ENCODE measurements around the gene WFIKKN1. TPM values are rescaled to one million over a fixed set of nuclear protein-coding genes. Genes with fewer than 3 reads are reported as not detected.

Gene WFIKKN1
- total RNA-seq, 1 experiment from 2014 or later: not detected

- peaks cover 13% of the 10 kb centered on the region for H3K4me1 ChIP-seq (ENCODE audit: low read length)
- H3K9me2 ChIP-seq (replicated peaks; ENCODE audit: insufficient read depth, low read length): no peaks in the 10 kb centered on the region
- H3K79me2 ChIP-seq (ENCODE audit: low read length): 0 out of 2 replicates have a peak, but pooled peaks cover 3% of the 10 kb centered on the region
These were observed 28.1 kb downstream of the WFIKKN1 start for GRCh38 chr16:658679-659571.

DNA sequence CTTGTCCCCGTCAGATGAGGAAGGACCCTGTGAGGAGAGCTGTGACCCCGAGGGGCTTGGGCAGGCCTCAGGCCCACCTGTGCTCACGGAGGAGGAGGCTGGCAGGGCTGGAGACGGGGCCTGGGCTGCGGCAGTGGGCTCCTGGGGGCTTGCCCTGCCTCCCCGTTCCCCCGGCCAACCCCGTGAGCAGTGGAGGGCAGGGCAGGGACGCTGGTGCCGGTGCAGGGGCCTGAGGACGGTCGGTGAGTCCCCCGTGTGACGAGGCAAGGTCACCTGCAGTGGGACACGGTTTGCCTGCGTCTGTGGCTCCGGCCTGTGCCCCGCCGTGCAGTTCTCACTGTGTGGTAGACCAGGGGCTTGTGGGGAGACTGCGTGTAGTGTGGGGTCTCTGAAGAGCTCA, 28.8 kb downstream of the WFIKKN1 start:
- no peak overlapping the region for H2AFZ ChIP-seq (ENCODE audit: low read length)
- no peak overlapping the region for H3K4me2 ChIP-seq (ENCODE audit: low read depth, low read length, poor library complexity, severe bottlenecking)
- no peaks in the 10 kb centered on the region for H4K20me1 ChIP-seq (ENCODE audit: insufficient read depth, low read depth, low read length)
- H3K79me2 ChIP-seq (ENCODE audit: low read length): 0 out of 2 replicates have a peak, but pooled peaks cover 3% of the 10 kb centered on the region
- H3K9me2 ChIP-seq (replicated peaks; ENCODE audit: insufficient read depth, low read length): no peaks in the 10 kb centered on the region
- DNase-seq: no peak
- no peaks in the 10 kb centered on the region; the same call in 1 of the 2 replicates for H3K36me3 ChIP-seq (ENCODE audit: insufficient read depth, low read length)
- H3K4me1 ChIP-seq (ENCODE audit: low read length): peaks cover 13% of the 10 kb centered on the region
- H3K27me3 ChIP-seq (ENCODE audit: low read length): no peaks in the 10 kb centered on the region
- H3K9me3 ChIP-seq (ENCODE audit: low read length): no peaks in the 10 kb centered on the region
- H3K9ac ChIP-seq (ENCODE audit: low read length): no peak overlapping the region
- H3K4me3 ChIP-seq (ENCODE audit: low read length): no peak overlapping the region
- no peak overlapping the region for H3K27ac ChIP-seq (ENCODE audit: low read length)

More at GRCh38 chr16:658679-659571, 28.1 kb downstream of the WFIKKN1 start:
- Histone ChIP-seq H3K4me3 (ENCODE audit: low read length) (no peak overlapping the region), H3K36me3 (ENCODE audit: insufficient read depth, low read length) (no peaks in the 10 kb centered on the region; the same call in 1 of the 2 replicates), H3K9me3 (ENCODE audit: low read length) (no peaks in the 10 kb centered on the region), H3K4me2 (ENCODE audit: low read depth, low read length, poor library complexity, severe bottlenecking) (no peak overlapping the region), H3K9ac (ENCODE audit: low read length) (no peak overlapping the region), H3K27ac (ENCODE audit: low read length) (no peak overlapping the region), H3K27me3 (ENCODE audit: low read length) (no peaks in the 10 kb centered on the region), H2AFZ (ENCODE audit: low read length) (no peak overlapping the region), H4K20me1 (ENCODE audit: insufficient read depth, low read depth, low read length) (no peaks in the 10 kb centered on the region)
- peak; percentile 37 for DNase-seq

GRCh38 chr16:660132-660458, 29.3 kb downstream of the WFIKKN1 start:
- DNase-seq: no peak
- H3K27ac ChIP-seq (ENCODE audit: low read length): peak overlapping the region; percentile 22
- no peaks in the 10 kb centered on the region; the same call in 1 of the 2 replicates for H3K36me3 ChIP-seq (ENCODE audit: insufficient read depth, low read length)
- 0 out of 2 replicates have a peak, but pooled peaks cover 3% of the 10 kb centered on the region for H3K79me2 ChIP-seq (ENCODE audit: low read length)
- H3K4me3 ChIP-seq (ENCODE audit: low read length): no peak overlapping the region
- H3K27me3 ChIP-seq (ENCODE audit: low read length): no peaks in the 10 kb centered on the region
- no peaks in the 10 kb centered on the region for H4K20me1 ChIP-seq (ENCODE audit: insufficient read depth, low read depth, low read length)
- H3K9me3 ChIP-seq (ENCODE audit: low read length): no peaks in the 10 kb centered on the region
- H3K4me1 ChIP-seq (ENCODE audit: low read length): peaks cover 13% of the 10 kb centered on the region
- H2AFZ ChIP-seq (ENCODE audit: low read length): no peak overlapping the region
- H3K9me2 ChIP-seq (replicated peaks; ENCODE audit: insufficient read depth, low read length): no peaks in the 10 kb centered on the region
- peak overlapping the region; percentile 40 for H3K4me2 ChIP-seq (ENCODE audit: low read depth, low read length, poor library complexity, severe bottlenecking)
- H3K9ac ChIP-seq (ENCODE audit: low read length): peak overlapping the region; percentile 37

- DNase-seq: peak; percentile 95
- no peaks in the 10 kb centered on the region; the same call in 1 of the 2 replicates for H3K36me3 ChIP-seq (ENCODE audit: insufficient read depth, low read length)
- peaks cover 13% of the 10 kb centered on the region for H3K4me1 ChIP-seq (ENCODE audit: low read length)
- no peaks in the 10 kb centered on the region for H3K9me2 ChIP-seq (replicated peaks; ENCODE audit: insufficient read depth, low read length)
- H3K27ac ChIP-seq (ENCODE audit: low read length): peak overlapping the region; percentile 22
- H3K27me3 ChIP-seq (ENCODE audit: low read length): no peaks in the 10 kb centered on the region
- peak overlapping the region; percentile 60 for H3K9ac ChIP-seq (ENCODE audit: low read length)
- 0 out of 2 replicates have a peak, but pooled peaks cover 3% of the 10 kb centered on the region for H3K79me2 ChIP-seq (ENCODE audit: low read length)
- peak overlapping the region; percentile 28; the same call in 1 of the 2 replicates for H3K4me3 ChIP-seq (ENCODE audit: low read length)
- H2AFZ ChIP-seq (ENCODE audit: low read length): no peak overlapping the region
- no peaks in the 10 kb centered on the region for H4K20me1 ChIP-seq (ENCODE audit: insufficient read depth, low read depth, low read length)
- H3K9me3 ChIP-seq (ENCODE audit: low read length): no peaks in the 10 kb centered on the region
- H3K4me2 ChIP-seq (ENCODE audit: low read depth, low read length, poor library complexity, severe bottlenecking): peak overlapping the region; percentile 50
These were observed 29.8 kb downstream of the WFIKKN1 start for GRCh38 chr16:660459-661183.

GRCh38 chr16:661184-661821, 30.5 kb downstream of the WFIKKN1 start:
- Histone ChIP-seq H3K79me2 (ENCODE audit: low read length) (0 out of 2 replicates have a peak, but pooled peaks cover 3% of the 10 kb centered on the region), H3K9ac (ENCODE audit: low read length) (peak overlapping the region; percentile 60), H3K4me3 (ENCODE audit: low read length) (peak overlapping the region; percentile 28; the same call in 1 of the 2 replicates), H3K27ac (ENCODE audit: low read length) (no peak overlapping the region), H3K9me3 (ENCODE audit: low read length) (no peaks in the 10 kb centered on the region), H3K27me3 (ENCODE audit: low read length) (no peaks in the 10 kb centered on the region), H3K4me2 (ENCODE audit: low read depth, low read length, poor library complexity, severe bottlenecking) (peak overlapping the region; percentile 50), H3K4me1 (ENCODE audit: low read length) (peaks cover 13% of the 10 kb centered on the region), H3K9me2 (replicated peaks; ENCODE audit: insufficient read depth, low read length) (no peaks in the 10 kb centered on the region), H2AFZ (ENCODE audit: low read length) (no peak overlapping the region), H3K36me3 (ENCODE audit: insufficient read depth, low read length) (no peaks in the 10 kb centered on the region; the same call in 1 of the 2 replicates), H4K20me1 (ENCODE audit: insufficient read depth, low read depth, low read length) (no peaks in the 10 kb centered on the region)
- no peak for DNase-seq

DNA sequence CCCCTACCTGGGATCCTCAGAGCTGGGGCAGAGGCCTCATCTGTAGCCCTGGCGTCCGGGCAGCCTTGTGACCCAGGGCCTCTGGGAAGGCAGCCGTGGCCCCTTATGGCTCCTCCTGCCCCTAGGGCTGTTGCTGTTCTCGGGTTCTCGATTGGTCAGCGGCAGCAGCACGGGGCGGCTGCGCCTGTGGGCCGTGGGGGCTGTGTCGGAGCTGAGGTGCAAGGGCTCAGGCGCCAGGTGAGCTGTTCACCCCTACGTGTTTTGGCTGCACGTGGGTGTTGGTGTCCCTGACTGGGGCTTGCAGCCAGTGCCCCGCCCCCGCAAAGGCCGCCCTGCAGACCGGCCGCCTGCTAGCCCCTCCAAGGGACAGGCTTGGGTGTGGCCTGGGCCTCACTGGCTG, 31.3 kb downstream of the WFIKKN1 start:
- Histone ChIP-seq H3K27me3 (ENCODE audit: low read length) (no peaks in the 10 kb centered on the region), H3K79me2 (ENCODE audit: low read length) (0 out of 2 replicates have a peak, but pooled peaks cover 3% of the 10 kb centered on the region), H3K36me3 (ENCODE audit: insufficient read depth, low read length) (no peaks in the 10 kb centered on the region; the same call in 1 of the 2 replicates), H3K9ac (ENCODE audit: low read length) (no peak overlapping the region), H3K9me3 (ENCODE audit: low read length) (no peaks in the 10 kb centered on the region), H3K4me3 (ENCODE audit: low read length) (no peak overlapping the region), H2AFZ (ENCODE audit: low read length) (no peak overlapping the region), H3K4me2 (ENCODE audit: low read depth, low read length, poor library complexity, severe bottlenecking) (no peak overlapping the region), H4K20me1 (ENCODE audit: insufficient read depth, low read depth, low read length) (no peaks in the 10 kb centered on the region), H3K27ac (ENCODE audit: low read length) (no peak overlapping the region), H3K9me2 (replicated peaks; ENCODE audit: insufficient read depth, low read length) (no peaks in the 10 kb centered on the region), H3K4me1 (ENCODE audit: low read length) (peaks cover 13% of the 10 kb centered on the region)
- no peak for DNase-seq

DNA sequence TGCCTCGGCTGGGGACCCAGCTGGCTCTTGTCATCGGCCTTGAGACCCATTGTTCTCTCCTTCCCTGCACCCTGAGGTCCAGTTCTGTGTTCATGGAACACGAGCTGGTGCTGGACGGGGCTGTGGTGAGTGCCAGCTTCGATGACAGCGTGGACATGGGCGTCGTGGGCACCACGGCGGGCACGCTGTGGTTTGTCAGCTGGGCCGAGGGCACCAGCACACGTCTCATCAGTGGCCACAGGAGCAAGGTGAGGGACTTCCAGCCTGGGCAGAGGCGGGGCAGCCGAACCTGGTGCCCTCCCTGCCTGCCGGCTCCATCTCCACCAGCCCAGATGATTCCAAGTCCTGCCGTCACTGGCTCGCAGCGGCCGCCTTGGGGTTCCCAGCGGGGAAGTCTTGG, 31.8 kb downstream of the WFIKKN1 start:
- Histone ChIP-seq H3K4me2 (ENCODE audit: low read depth, low read length, poor library complexity, severe bottlenecking) (no peak overlapping the region), H3K79me2 (ENCODE audit: low read length) (0 out of 2 replicates have a peak, but pooled peaks cover 3% of the 10 kb centered on the region), H3K9me2 (replicated peaks; ENCODE audit: insufficient read depth, low read length) (no peaks in the 10 kb centered on the region), H4K20me1 (ENCODE audit: insufficient read depth, low read depth, low read length) (no peaks in the 10 kb centered on the region), H3K4me3 (ENCODE audit: low read length) (no peak overlapping the region), H3K27ac (ENCODE audit: low read length) (no peak overlapping the region), H2AFZ (ENCODE audit: low read length) (no peak overlapping the region), H3K9ac (ENCODE audit: low read length) (no peak overlapping the region), H3K36me3 (ENCODE audit: insufficient read depth, low read length) (no peaks in the 10 kb centered on the region; the same call in 1 of the 2 replicates), H3K4me1 (ENCODE audit: low read length) (peaks cover 13% of the 10 kb centered on the region), H3K27me3 (ENCODE audit: low read length) (no peaks in the 10 kb centered on the region), H3K9me3 (ENCODE audit: low read length) (no peaks in the 10 kb centered on the region)
- DNase-seq: no peak

Measured in Karpas-422 (cell line).